NCI-H2171 (cell line): ENCODE results near the gene NHERF2.
"Not testable (repeated sequence)": the region's sequence is repeated elsewhere in the genome, so short reads cannot be mapped to it uniquely, and the experiment has no call there.

Experiments
- DNase-seq: peaks from one replicate; lab custom pipeline; 2025; lab: John Stamatoyannopoulos, UW

NHERF2 gene

GRCh38 chr16:2007081-2007836, 19.4 kb upstream of the NHERF2 start:
- no peak for DNase-seq

GRCh38 chr16:2008009-2008526, 18.6 kb upstream of the NHERF2 start:
- DNase-seq = no peak

- DNase-seq = no peak
These were observed 18.0 kb upstream of the NHERF2 start for GRCh38 chr16:2008631-2009163.

GRCh38 chr16:2009164-2009711, 17.5 kb upstream of the NHERF2 start:
- DNase-seq = no peak

GRCh38 chr16:2009791-2010510, 16.8 kb upstream of the NHERF2 start, which contains the start of gene ZNF598:
Gene ZNF598, minus strand, starts transcription at chr16:2009821.
- peak; percentile 77 for DNase-seq

GRCh38 chr16:2011726-2012125, 15.0 kb upstream of the NHERF2 start:
- not testable (repeated sequence) for DNase-seq

- DNase-seq = no peak
These were observed 13.2 kb upstream of the NHERF2 start for GRCh38 chr16:2013527-2013926.

- DNase-seq = no peak
These were observed 11.4 kb upstream of the NHERF2 start for GRCh38 chr16:2015117-2015946.

- no peak for DNase-seq
These were observed 10.8 kb upstream of the NHERF2 start for GRCh38 chr16:2015947-2016208.

- DNase-seq = no peak
These were observed 10.2 kb upstream of the NHERF2 start for GRCh38 chr16:2016407-2016922.

GRCh38 chr16:2019518-2019920, 7.2 kb upstream of the NHERF2 start, which contains the start of gene NPW:
Gene NPW, plus strand, starts transcription at chr16:2019785.
- peak; percentile 66 for DNase-seq

- DNase-seq = no peak
These were observed 6.5 kb upstream of the NHERF2 start for GRCh38 chr16:2019921-2020831.

GRCh38 chr16:2022723-2023091, 4.0 kb upstream of the NHERF2 start:
- no peak for DNase-seq

GRCh38 chr16:2023092-2024031, 3.3 kb upstream of the NHERF2 start:
- peak; percentile 74 for DNase-seq

- DNase-seq = no peak
These were observed 2.7 kb upstream of the NHERF2 start for GRCh38 chr16:2024032-2024420.

GRCh38 chr16:2025251-2025650, 1.5 kb upstream of the NHERF2 start:
- DNase-seq = no peak

- no peak for DNase-seq
These were observed 733 bp upstream of the NHERF2 start for GRCh38 chr16:2025878-2026460.

GRCh38 chr16:2027024-2028010, 615 bp downstream of the NHERF2 start:
- DNase-seq = no peak
